NOMO-1 treated with DMSO at 0.1 percent for 48 hours (cell line): ENCODE measurements around the gene ALDH3B1.

Experiments used
- DNase-seq: peaks from one replicate; lab custom pipeline; 2025; ENCODE audit not compliant: unreplicated experiment; lab: John Stamatoyannopoulos, UW

ALDH3B1 gene

DNA sequence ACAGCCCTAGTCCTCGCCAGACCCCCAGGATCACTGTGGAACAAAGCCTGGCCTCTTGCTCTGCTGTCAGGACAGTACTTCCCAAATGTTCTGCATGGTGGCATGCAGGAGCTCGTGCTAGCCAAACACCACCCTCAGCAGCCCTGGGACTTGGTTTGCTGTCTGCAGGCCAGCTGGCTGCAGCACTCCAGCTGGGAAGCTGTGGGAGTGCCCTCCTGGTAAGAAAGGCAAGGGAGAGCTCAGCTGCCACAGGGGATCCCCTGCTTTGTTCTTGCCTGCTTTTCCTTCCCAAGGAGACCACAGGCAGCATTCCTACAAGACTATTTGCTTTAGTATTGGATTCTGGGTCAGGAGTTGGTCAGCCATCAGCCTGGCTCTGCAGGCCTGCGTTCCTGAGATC is 56.6 kb downstream of the ALDH3B1 start:
- DNase-seq = no peak

DNA sequence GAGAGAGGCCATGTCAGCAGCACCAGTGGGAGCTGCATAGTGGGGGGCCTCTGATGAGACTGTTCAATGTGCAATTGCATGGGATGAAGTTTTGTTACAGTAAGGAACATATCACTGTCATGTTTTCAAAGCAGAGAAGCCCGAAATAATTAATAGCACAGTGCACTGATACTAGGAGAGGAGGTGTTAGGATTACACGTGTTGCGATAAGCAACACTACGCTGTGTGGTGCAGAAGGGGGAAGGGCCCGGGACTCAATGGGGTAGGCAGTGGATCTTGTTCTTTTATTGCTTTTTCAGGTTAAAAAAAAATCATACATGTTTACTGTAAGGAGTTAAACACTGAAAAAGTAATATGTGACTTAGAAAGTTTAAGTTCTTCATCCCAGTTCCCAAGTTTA is 57.9 kb downstream of the ALDH3B1 start:
- DNase-seq = no peak

DNA sequence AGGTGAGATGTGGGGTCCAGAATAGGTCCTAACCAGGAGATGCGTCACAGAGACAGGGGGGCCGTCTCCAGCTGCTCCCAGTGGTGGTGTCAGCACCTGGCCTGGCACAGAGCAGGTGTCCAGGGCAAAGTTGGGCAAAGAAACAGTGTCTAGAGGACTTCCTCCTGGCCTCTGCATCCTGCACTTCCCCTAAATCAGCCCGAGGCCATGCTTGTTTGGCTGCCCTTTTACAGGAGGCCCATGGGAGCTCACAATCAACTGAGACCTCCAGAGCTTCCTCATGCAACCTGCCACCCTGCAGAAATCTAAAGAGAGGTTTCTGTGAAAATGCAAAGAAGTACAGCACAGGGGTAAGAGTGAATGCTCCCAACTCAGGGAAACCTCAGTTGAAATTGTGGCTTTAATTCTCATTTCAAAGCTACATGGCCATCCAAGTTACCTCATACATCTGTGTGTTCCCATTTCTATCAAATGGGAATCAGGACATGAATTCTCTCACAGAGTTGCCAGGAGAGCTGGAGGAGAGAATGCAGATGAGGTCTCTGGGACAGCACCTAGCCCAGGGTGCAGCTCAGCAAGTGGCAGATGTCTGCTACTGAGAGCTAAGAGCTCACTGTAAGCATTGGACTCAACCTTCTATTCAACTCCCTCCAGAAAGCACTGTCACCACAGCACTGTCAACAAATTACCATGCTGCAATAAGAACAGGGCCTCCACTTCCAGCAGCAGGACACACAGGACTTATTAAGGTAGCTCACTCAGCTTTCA is 61.3 kb downstream of the ALDH3B1 start:
- no peak for DNase-seq

DNA sequence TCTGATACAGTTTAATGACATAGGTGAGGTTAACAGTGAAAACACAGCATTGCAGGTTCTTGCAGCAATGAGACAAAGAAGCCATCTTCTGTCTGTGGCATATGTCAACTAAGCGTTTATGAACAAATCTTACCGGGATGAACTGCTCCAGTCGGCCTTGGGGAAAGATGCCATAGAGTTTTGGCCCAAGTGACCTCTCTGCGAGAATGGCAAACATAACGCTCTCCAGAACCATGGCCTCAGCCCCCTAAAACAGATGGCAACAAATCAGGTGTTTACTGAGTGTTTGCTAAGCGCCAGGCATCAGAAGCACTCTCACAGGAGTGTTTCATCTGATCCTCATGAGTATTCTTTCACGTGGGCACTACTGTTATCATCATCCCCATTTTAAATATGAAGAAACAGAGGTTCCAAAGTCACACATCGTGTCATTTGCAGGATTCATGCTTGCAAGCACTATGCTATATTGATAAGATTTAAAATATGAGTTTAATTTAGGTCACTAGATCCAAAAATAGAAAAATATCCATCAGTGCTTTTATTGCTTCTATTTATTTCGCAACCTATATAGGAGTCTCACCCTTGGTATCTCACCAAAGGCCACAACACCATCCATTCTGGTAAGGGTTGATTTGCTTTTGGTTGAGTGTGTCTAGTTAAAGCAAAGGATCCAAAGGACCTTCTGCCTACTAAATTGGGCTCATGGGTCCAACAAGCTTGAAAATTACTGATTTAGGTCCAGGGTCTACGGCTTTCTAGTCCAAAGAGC is 64.6 kb downstream of the ALDH3B1 start:
- no peak for DNase-seq

DNA sequence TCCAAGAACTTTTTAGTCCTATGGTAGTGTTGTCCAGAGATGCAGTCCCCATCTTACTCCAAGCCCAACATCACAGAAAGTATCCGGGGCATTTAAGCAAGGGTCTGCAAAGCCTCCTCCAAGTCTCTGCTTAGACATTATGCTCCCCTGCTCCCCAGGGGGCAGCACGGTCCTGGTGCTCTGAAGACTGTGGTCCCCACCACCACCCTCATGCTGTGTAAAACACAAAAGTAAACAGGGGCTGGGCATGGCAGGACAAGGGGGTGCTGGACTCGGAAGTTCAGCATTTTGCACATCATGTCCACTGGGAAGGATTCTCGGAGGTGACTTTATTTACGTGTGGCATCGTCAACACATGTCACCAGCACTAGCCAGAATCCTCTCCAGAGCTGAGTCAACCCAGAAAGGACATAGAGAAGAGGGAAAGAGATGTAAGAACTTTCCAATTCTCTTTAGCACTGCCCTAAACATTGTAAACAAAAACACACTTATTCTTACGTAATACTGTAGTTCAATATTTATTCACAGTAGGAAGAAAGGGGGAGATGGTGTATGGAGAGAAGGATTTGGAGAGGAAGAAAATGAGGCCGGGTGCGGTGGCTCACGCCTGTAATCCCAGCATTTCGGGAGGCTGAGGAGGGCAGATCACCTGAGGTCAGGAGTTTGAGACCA is 66.4 kb downstream of the ALDH3B1 start:
- DNase-seq = no peak

DNA sequence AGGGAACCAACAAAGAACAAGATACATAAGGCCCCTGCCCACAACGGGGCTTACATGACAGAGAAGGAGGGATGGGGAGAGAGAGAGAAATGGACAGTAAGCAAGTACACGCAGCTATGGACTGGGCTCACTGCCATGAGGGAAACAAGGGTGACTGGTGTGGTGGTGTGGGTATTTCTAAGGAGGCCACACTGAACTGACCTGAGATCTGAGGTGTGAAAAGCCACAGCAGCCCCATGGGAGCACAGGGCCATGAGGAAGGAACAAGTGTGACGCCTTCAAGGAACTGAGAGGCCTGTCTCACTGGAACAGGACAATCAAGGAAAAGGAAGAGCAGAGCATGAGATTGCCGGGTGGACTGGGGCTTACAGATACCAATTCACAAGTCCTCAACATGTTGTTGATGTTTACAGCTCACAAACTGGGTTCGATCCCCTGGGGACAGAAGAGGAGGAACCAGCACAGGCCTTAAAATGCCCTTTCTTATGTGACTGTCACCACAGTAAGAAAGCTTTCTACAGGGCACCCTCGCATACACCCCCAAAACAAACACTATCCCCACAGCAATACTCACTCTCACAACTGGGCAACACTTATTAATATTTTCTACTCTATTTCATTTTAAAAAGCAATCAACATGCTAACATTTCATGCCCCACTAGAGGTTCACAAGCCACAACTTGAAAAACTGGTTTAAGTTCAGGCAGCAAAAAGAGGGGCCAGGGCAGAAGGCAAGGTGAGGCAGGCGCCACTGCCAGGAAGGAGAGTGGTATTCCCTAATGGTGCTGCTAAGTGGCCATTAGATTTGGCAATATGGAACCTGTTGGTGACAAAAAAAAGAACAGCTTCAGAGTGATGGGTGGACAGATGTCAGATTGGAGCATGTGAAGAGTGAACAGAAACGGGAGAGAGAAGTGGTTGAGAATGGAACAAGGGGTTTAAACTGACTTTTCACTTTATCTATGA is 67.8 kb downstream of the ALDH3B1 start:
- DNase-seq = no peak
